D341Med (cell line): ENCODE data around the gene DNAL1.
"Not testable (repeated sequence)": the region's sequence is repeated elsewhere in the genome, so short reads cannot be mapped to it uniquely, and the experiment has no call there.

Experiments
- DNase-seq: peaks from one replicate; pipeline ENCODE4 v3.0.0; 2012; ENCODE audit warnings: low spot score

The DNAL1 gene

GRCh38 chr14:73640796-73641365, 3.9 kb upstream of the DNAL1 start:
- DNase-seq: no peak

GRCh38 chr14:73645248-73645610, 443 bp downstream of the DNAL1 start:
- DNase-seq: no peak

GRCh38 chr14:73651005-73651404, 6.2 kb downstream of the DNAL1 start:
- no peak for DNase-seq

- DNase-seq: no peak
These were observed 11.1 kb downstream of the DNAL1 start for GRCh38 chr14:73655851-73656250.

- not testable (repeated sequence) for DNase-seq
These were observed 14.4 kb downstream of the DNAL1 start for GRCh38 chr14:73659202-73659601.

- no peak for DNase-seq
These were observed 15.7 kb downstream of the DNAL1 start for GRCh38 chr14:73660511-73660910.

GRCh38 chr14:73661872-73662271, 17.1 kb downstream of the DNAL1 start:
- DNase-seq: no peak

- DNase-seq: peak; percentile 59
These were observed 17.7 kb downstream of the DNAL1 start for GRCh38 chr14:73662487-73662943.

GRCh38 chr14:73663548-73664212, 18.9 kb downstream of the DNAL1 start:
- DNase-seq: no peak

GRCh38 chr14:73665130-73665529, 20.3 kb downstream of the DNAL1 start:
- no peak for DNase-seq

- DNase-seq: no peak
These were observed 21.8 kb downstream of the DNAL1 start for GRCh38 chr14:73666583-73666982.

GRCh38 chr14:73667854-73668253, 23.1 kb downstream of the DNAL1 start:
- no peak for DNase-seq

GRCh38 chr14:73674986-73675385, 30.2 kb downstream of the DNAL1 start:
- DNase-seq: no peak

GRCh38 chr14:73678698-73679097, 33.9 kb downstream of the DNAL1 start:
- no peak for DNase-seq

- no peak for DNase-seq
These were observed 36.0 kb downstream of the DNAL1 start for GRCh38 chr14:73680821-73681220.

- no peak for DNase-seq
These were observed 39.8 kb downstream of the DNAL1 start for GRCh38 chr14:73684627-73685026.

GRCh38 chr14:73685328-73685727, 40.5 kb downstream of the DNAL1 start:
- DNase-seq: no peak

- DNase-seq: no peak
These were observed 42.1 kb downstream of the DNAL1 start for GRCh38 chr14:73686901-73687300.

GRCh38 chr14:73694083-73694482, 49.3 kb downstream of the DNAL1 start:
- no peak for DNase-seq

GRCh38 chr14:73695082-73695481, 50.3 kb downstream of the DNAL1 start:
- DNase-seq: no peak

GRCh38 chr14:73695997-73696396, 51.2 kb downstream of the DNAL1 start:
- DNase-seq: no peak

GRCh38 chr14:73696466-73697400, 51.9 kb downstream of the DNAL1 start:
- DNase-seq: no peak

GRCh38 chr14:73700325-73700724, 55.5 kb downstream of the DNAL1 start:
- DNase-seq: no peak
